Measurements from ENCODE around the gene BAHCC1. TPM values are rescaled to one million over a fixed set of nuclear protein-coding genes. Genes with fewer than 3 reads are reported as not detected.

Gene BAHCC1
- polyA plus RNA-seq, 4 donors, result 2.2 to 26.9 (median 9.8) TPM

GRCh38 chr17:81391293-81391935 is 3.8 kb upstream of the BAHCC1 start:
- DNase-seq (peak; percentile 40 to 64), FAIRE-seq (no peak)
- Histone ChIP-seq H3K36me3 (ENCODE audit: control insufficient read depth in 3 of 3, insufficient read depth in 2 of 3, low read depth in 1 of 3, low read length in 3 of 3) (peaks cover 0 to 24% (median 0%) of the 10 kb centered on the region in 3 donors), H3K4me1 (ENCODE audit: control insufficient read depth in 3 of 3, insufficient read depth in 2 of 3, low read depth in 1 of 3, low read length in 2 of 3) (peaks cover 0 to 62% (median 8%) of the 10 kb centered on the region in 3 donors), H3K4me3 (ENCODE audit: low read depth in 1 of 3, low read length in 3 of 3) (no peak overlapping the region), H3K27me3 (ENCODE audit: control insufficient read depth in 3 of 3, insufficient read depth in 3 of 3, low read length in 3 of 3) (no peaks in the 10 kb centered on the region), H3K9me3 (ENCODE audit: control insufficient read depth in 2 of 2, insufficient read depth in 1 of 2, low read depth in 1 of 2, low read length in 1 of 2) (no peaks in the 10 kb centered on the region), H3K27ac (ENCODE audit: low read depth in 1 of 3, low read length in 2 of 3) (peak overlapping the region in 2 of 3 donors; percentile 70 to 79)
- WGBS, 3 donors, result 51 to 73% (median 63%) methylated on average over 10 of the region's 10 CpGs

GRCh38 chr17:81391936-81392908 is 3.0 kb upstream of the BAHCC1 start:
- Histone ChIP-seq H3K4me1 (ENCODE audit: control insufficient read depth in 3 of 3, insufficient read depth in 2 of 3, low read depth in 1 of 3, low read length in 2 of 3) (peaks cover 0 to 61% (median 8%) of the 10 kb centered on the region in 3 donors), H3K36me3 (ENCODE audit: control insufficient read depth in 3 of 3, insufficient read depth in 2 of 3, low read depth in 1 of 3, low read length in 3 of 3) (peaks cover 0 to 24% (median 0%) of the 10 kb centered on the region in 3 donors), H3K27me3 (ENCODE audit: control insufficient read depth in 3 of 3, insufficient read depth in 3 of 3, low read length in 3 of 3) (no peaks in the 10 kb centered on the region), H3K27ac (ENCODE audit: low read depth in 1 of 3, low read length in 2 of 3) (peak overlapping the region; percentile 53 to 79 (median 70)), H3K9me3 (ENCODE audit: control insufficient read depth in 2 of 2, insufficient read depth in 1 of 2, low read depth in 1 of 2, low read length in 1 of 2) (no peaks in the 10 kb centered on the region), H3K4me3 (ENCODE audit: low read depth in 1 of 3, low read length in 3 of 3) (peak overlapping the region; percentile 3 to 91 (median 57))
- DNase-seq (peak in 1 of 2 donors; percentile 56), FAIRE-seq (no peak)
- WGBS, 3 donors, result 25 to 27% (median 26%) methylated on average over 34 of the region's 34 CpGs

- Histone ChIP-seq H3K9me3 (ENCODE audit: control insufficient read depth in 2 of 2, insufficient read depth in 1 of 2, low read depth in 1 of 2, low read length in 1 of 2) (no peaks in the 10 kb centered on the region), H3K36me3 (ENCODE audit: control insufficient read depth in 3 of 3, insufficient read depth in 2 of 3, low read depth in 1 of 3, low read length in 3 of 3) (peaks cover 0 to 24% (median 0%) of the 10 kb centered on the region in 3 donors), H3K4me3 (ENCODE audit: low read depth in 1 of 3, low read length in 3 of 3) (peak overlapping the region; percentile 57 to 91 (median 86)), H3K4me1 (ENCODE audit: control insufficient read depth in 3 of 3, insufficient read depth in 2 of 3, low read depth in 1 of 3, low read length in 2 of 3) (peaks cover 0 to 56% (median 8%) of the 10 kb centered on the region in 3 donors), H3K27ac (ENCODE audit: low read depth in 1 of 3, low read length in 2 of 3) (peak overlapping the region; percentile 70 to 83 (median 73)), H3K27me3 (ENCODE audit: control insufficient read depth in 3 of 3, insufficient read depth in 3 of 3, low read length in 3 of 3) (peaks cover 0 to 2% (median 0%) of the 10 kb centered on the region in 3 donors)
- DNase-seq, result peak; percentile 36 to 72
- FAIRE-seq, result no peak
- WGBS, 3 donors, result 1 to 2% (median 1%) methylated on average over 79 to 93 of the region's 93 CpGs
Measured at GRCh38 chr17:81392909-81393654, 2.2 kb upstream of the BAHCC1 start.

DNA sequence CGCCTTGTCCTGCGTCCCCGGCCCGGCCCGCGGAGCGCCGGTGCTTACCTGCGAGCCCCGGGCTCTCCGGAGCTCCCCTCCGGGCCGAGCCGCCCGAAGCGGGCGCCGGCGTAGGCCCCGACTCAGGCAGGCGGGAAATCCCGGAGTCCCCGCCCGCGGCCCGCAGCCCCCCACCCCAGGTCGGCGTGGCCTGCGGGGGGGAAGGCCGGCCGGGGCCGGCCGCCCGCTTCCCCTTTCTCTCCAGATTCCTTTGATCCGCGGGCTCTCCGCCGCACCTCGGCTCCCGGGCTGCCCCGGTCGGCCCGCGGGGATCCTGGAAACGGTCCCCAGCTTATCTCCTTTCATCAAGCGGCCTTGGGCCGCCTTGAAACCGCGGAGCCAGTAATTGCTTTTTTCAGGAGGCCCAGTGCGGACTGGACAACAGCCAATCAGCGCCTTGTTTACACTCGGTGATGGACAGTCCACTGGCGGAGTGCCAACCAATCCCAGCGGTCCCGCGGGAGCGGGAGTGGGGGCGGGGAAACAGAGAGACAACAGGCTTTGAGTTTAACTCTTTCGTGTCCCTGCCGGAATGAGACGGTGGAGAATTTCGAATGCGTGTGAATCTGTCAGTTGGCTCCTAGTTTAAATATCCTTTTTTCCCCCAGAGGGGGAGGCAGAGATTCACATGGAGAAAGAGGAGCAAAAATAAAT is 1.4 kb upstream of the BAHCC1 start:
- DNase-seq (peak; percentile 99 to 100), FAIRE-seq (no peak)
- no peaks in the 10 kb centered on the region for H3K9me3 ChIP-seq (ENCODE audit: control insufficient read depth in 2 of 2, insufficient read depth in 1 of 2, low read depth in 1 of 2, low read length in 1 of 2)
- 0 to 1% (median 0%) methylated on average over 36 to 63 of the region's 63 CpGs for WGBS, 3 donors
- peaks cover 0 to 49% (median 8%) of the 10 kb centered on the region in 3 donors for H3K4me1 ChIP-seq (ENCODE audit: control insufficient read depth in 3 of 3, insufficient read depth in 2 of 3, low read depth in 1 of 3, low read length in 2 of 3)
- peak overlapping the region; percentile 57 to 91 (median 86) for H3K4me3 ChIP-seq (ENCODE audit: low read depth in 1 of 3, low read length in 3 of 3)
- peaks cover 0 to 3% (median 0%) of the 10 kb centered on the region in 3 donors for H3K27me3 ChIP-seq (ENCODE audit: control insufficient read depth in 3 of 3, insufficient read depth in 3 of 3, low read length in 3 of 3)
- H3K27ac ChIP-seq (ENCODE audit: low read depth in 1 of 3, low read length in 2 of 3), result peak overlapping the region; percentile 36 to 83 (median 73)
- H3K36me3 ChIP-seq (ENCODE audit: control insufficient read depth in 3 of 3, insufficient read depth in 2 of 3, low read depth in 1 of 3, low read length in 3 of 3), result peaks cover 0 to 23% (median 0%) of the 10 kb centered on the region in 3 donors

- H3K4me3 ChIP-seq (ENCODE audit: low read depth in 1 of 3, low read length in 3 of 3), result peak overlapping the region in 1 of 3 donors; percentile 14
- WGBS, 3 donors, result 6 to 8% (median 8%) methylated on average over 16 of the region's 16 CpGs
- H3K9me3 ChIP-seq (ENCODE audit: control insufficient read depth in 2 of 2, insufficient read depth in 1 of 2, low read depth in 1 of 2, low read length in 1 of 2), result no peaks in the 10 kb centered on the region
- no peak for DNase-seq
- peaks cover 0 to 3% (median 0%) of the 10 kb centered on the region in 3 donors for H3K27me3 ChIP-seq (ENCODE audit: control insufficient read depth in 3 of 3, insufficient read depth in 3 of 3, low read length in 3 of 3)
- peaks cover 0 to 18% (median 0%) of the 10 kb centered on the region in 3 donors for H3K36me3 ChIP-seq (ENCODE audit: control insufficient read depth in 3 of 3, insufficient read depth in 2 of 3, low read depth in 1 of 3, low read length in 3 of 3)
- H3K27ac ChIP-seq (ENCODE audit: low read depth in 1 of 3, low read length in 2 of 3), result peak overlapping the region in 2 of 3 donors; percentile 51
- FAIRE-seq, result no peak
- peaks cover 0 to 43% (median 8%) of the 10 kb centered on the region in 3 donors for H3K4me1 ChIP-seq (ENCODE audit: control insufficient read depth in 3 of 3, insufficient read depth in 2 of 3, low read depth in 1 of 3, low read length in 2 of 3)
Measured at GRCh38 chr17:81394377-81394920, 808 bp upstream of the BAHCC1 start.

GRCh38 chr17:81395600-81396277 is 482 bp downstream of the BAHCC1 start:
- WGBS, 3 donors, result 1 to 2% (median 1%) methylated on average over 43 of the region's 43 CpGs
- Histone ChIP-seq H3K27ac (ENCODE audit: low read depth in 1 of 3, low read length in 2 of 3) (peak overlapping the region; percentile 80 to 90 (median 88)), H3K27me3 (ENCODE audit: control insufficient read depth in 3 of 3, insufficient read depth in 3 of 3, low read length in 3 of 3) (peaks cover 0 to 3% (median 0%) of the 10 kb centered on the region in 3 donors), H3K4me3 (ENCODE audit: low read depth in 1 of 3, low read length in 3 of 3) (peak overlapping the region; percentile 57 to 87 (median 78)), H3K36me3 (ENCODE audit: control insufficient read depth in 3 of 3, insufficient read depth in 2 of 3, low read depth in 1 of 3, low read length in 3 of 3) (peaks cover 0 to 20% (median 0%) of the 10 kb centered on the region in 3 donors), H3K9me3 (ENCODE audit: control insufficient read depth in 2 of 2, insufficient read depth in 1 of 2, low read depth in 1 of 2, low read length in 1 of 2) (no peaks in the 10 kb centered on the region), H3K4me1 (ENCODE audit: control insufficient read depth in 3 of 3, insufficient read depth in 2 of 3, low read depth in 1 of 3, low read length in 2 of 3) (peaks cover 0 to 32% (median 8%) of the 10 kb centered on the region in 3 donors)
- DNase-seq (peak in 1 of 2 donors; percentile 52), FAIRE-seq (no peak)

DNA sequence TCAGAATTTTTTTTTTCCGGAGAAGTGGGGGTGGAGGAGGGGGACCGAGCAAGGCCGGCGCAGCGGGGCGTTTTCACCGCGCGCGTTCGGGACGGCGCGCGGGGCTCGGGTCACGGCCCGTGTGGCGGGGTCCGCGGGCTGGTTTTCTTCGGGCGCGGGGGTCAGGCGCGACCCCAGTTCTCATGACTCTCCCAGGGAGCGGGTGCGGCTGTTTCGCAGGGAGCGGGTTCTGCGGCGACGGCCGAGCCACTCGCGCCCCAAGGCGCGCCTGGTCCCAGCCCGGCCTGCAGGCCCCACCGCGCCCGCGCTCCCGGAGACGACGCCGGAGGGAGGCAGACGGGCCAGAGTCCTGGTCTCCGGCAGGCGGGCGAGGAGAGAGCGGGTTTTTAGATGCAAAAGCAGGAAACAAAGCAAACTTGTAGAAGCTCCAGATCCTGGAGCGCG is 1.0 kb downstream of the BAHCC1 start:
- FAIRE-seq, result no peak

More for the DNA sequence above, 1.0 kb downstream of the BAHCC1 start:
- H3K4me1 ChIP-seq (ENCODE audit: control insufficient read depth in 3 of 3, insufficient read depth in 2 of 3, low read depth in 1 of 3, low read length in 2 of 3), result peaks cover 0 to 32% (median 8%) of the 10 kb centered on the region in 3 donors
- DNase-seq, result no peak
- WGBS, 3 donors, result 1 to 7% (median 3%) methylated on average over 29 to 54 of the region's 54 CpGs
- peaks cover 0 to 16% (median 0%) of the 10 kb centered on the region in 3 donors for H3K36me3 ChIP-seq (ENCODE audit: control insufficient read depth in 3 of 3, insufficient read depth in 2 of 3, low read depth in 1 of 3, low read length in 3 of 3)
- peak overlapping the region; percentile 57 to 87 (median 78) for H3K4me3 ChIP-seq (ENCODE audit: low read depth in 1 of 3, low read length in 3 of 3)
- peak overlapping the region; percentile 80 to 90 (median 88) for H3K27ac ChIP-seq (ENCODE audit: low read depth in 1 of 3, low read length in 2 of 3)
- H3K9me3 ChIP-seq (ENCODE audit: control insufficient read depth in 2 of 2, insufficient read depth in 1 of 2, low read depth in 1 of 2, low read length in 1 of 2), result no peaks in the 10 kb centered on the region
- H3K27me3 ChIP-seq (ENCODE audit: control insufficient read depth in 3 of 3, insufficient read depth in 3 of 3, low read length in 3 of 3), result peaks cover 0 to 3% (median 0%) of the 10 kb centered on the region in 3 donors
